ENCODE measurements around the gene SLC25A39. TPM values are rescaled to one million over a fixed set of nuclear protein-coding genes. Genes with fewer than 3 reads are reported as not detected.

SLC25A39 gene
- total RNA-seq, 5 donors from 2014 or later (not counting 1 experiment from before 2014, with no cell fraction given): 78.6 to 108 (median 104) TPM

DNA sequence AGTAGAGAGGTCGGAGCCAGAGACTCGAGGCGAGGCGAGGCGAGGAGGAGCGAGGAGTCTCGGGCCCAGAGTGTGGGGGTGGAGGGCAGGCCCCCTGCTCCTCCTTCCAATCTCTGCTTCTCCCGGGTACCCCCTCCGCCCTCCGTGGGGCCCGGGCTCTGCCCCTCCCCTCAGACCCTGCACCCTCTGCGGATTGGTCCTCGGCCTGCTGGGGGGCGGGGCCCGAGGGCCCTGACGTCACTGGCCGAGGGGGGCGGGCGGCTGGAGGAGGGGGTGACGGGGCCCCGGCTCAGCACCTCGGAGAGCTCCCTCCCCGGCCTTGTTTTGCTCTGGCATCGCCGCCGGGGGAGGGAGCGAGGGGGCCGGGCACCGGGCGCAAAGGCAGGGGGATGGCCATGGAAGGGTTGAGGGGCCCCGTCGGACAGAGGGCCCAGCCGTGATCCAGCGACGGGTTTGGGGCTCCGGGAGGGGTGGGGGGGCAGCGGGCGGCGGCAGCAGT is 16.3 kb downstream of the SLC25A39 start, which contains the start of gene RUNDC3A:
Gene RUNDC3A, plus strand, starts transcription at position 282 of the 499 bp plus-strand sequence. CDS start 232 bp downstream, outside the sequence.
- no peak within 1 kb of the TSS for H3K27ac Mint-ChIP-seq
- peaks cover 10 to 29% of the 10 kb centered on the region in 2 experiments for H3K4me1 ChIP-seq (ENCODE audit: control insufficient read depth in 1 of 2, extremely low read depth in 1 of 2, insufficient read depth in 2 of 2, low read length in 2 of 2)
- no peaks in the 10 kb centered on the region for H3K36me3 Mint-ChIP-seq
- POLR2A ChIA-PET: interaction anchor here in 1 of 2 donors (0.8 kb wide), 1 partner anchor 12 kb away, joined by 3 read pairs; no protein-coding TSS in a partner anchor
- peaks cover 19 to 42% of the 10 kb centered on the region in 2 donors for H3K27me3 Mint-ChIP-seq
- peak within 1 kb of the TSS; percentile 42 to 57 (median 51) for H3K4me3 Mint-ChIP-seq
- H3K27me3 ChIP-seq (replicated peaks in 1 of 2; ENCODE audit: control insufficient read depth in 2 of 2, extremely low read depth in 1 of 2, insufficient read depth in 2 of 2, low read length in 1 of 2): peaks cover 8 to 67% of the 10 kb centered on the region in 2 experiments
- peaks cover 14 to 24% (median 15%) of the 10 kb centered on the region in 3 donors for H3K4me1 Mint-ChIP-seq
- H3K9me3 ChIP-seq: no peaks in the 10 kb centered on the region
- H3K36me3 ChIP-seq (ENCODE audit: control insufficient read depth in 2 of 2, extremely low read depth in 1 of 2, insufficient read depth in 1 of 2, low read length in 1 of 2): no peaks in the 10 kb centered on the region
- peak within 1 kb of the TSS; percentile 40 to 51 for H3K4me3 ChIP-seq (ENCODE audit: control insufficient read depth in 1 of 2, extremely low read depth in 1 of 2, low read length in 1 of 2)
- ATAC-seq (replicated peaks in 1 of 4) (peak; percentile 91 to 93 (median 92)), DNase-seq (peak; percentile 65 to 91 (median 82))
- CTCF ChIA-PET: interaction anchor here (0.5 to 1.2 kb wide), 4 partner anchors 15 to 88 kb away, joined by 3 to 11 read pairs (median 5); no protein-coding TSS in a partner anchor
- no peaks in the 10 kb centered on the region for H3K9me3 Mint-ChIP-seq
- no peak within 1 kb of the TSS for H3K27ac ChIP-seq (ENCODE audit: low read length)
- 5% methylated on average over 20 of the region's 39 CpGs for WGBS (ENCODE audit: insufficient coverage)

DNA sequence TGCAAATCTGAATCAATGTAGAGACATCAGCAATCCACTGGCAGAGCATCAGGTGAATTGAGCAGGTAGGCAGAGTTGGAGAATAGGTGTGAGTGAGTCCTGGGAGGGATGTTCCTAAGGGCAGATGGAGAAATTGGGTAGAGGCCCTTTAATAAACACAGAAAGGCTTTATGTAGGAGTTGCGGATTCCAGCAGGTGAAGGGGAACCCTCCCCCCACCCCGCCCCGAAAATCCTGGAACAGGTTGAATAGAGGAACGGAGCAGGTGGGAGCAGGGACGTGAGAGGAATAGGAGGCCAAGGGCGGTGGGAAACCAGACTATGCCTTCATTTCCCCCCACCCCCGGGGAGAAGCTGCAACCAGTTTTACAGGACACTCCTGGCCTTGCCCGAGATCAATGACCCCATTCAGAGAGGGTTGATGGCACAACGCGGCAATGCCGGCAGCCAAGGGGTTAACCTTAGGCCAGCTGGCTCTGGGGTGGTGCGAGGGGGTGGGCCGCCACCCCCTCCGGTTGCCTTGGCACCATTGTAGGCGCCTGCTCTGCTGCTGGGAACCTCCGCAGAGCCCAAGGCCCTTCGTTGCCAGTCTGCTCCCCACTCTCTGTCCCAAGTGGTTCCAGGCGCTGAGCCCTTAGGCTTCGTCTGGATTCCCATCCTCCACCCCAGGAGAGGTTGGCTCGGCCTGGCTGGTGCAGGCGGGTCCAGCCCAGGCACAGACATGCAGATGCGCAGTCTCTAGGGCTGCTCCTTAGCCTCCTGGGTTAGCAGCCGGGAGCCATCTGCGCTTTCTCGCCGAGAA is 17.0 kb downstream of the SLC25A39 start:
- CTCF ChIA-PET: interaction anchor here in 1 of 2 donors (0.5 to 1.2 kb wide), 3 partner anchors 14 to 87 kb away, joined by 3 to 7 read pairs (median 3); no protein-coding TSS in a partner anchor
- Mint-ChIP-seq H3K4me3 (peak overlapping the region; percentile 17 to 51 (median 42)), H3K9me3 (no peaks in the 10 kb centered on the region), H3K27ac (peak overlapping the region in 1 of 2 donors; percentile 5), H3K36me3 (no peaks in the 10 kb centered on the region), H3K4me1 (peaks cover 14 to 24% (median 15%) of the 10 kb centered on the region in 3 donors), H3K27me3 (peaks cover 19 to 40% of the 10 kb centered on the region in 2 donors)
- peak overlapping the region in 1 of 2 donors; percentile 32 for H3K4me3 ChIP-seq (ENCODE audit: control insufficient read depth in 1 of 2, extremely low read depth in 1 of 2, low read length in 1 of 2)
- H3K9me3 ChIP-seq: no peaks in the 10 kb centered on the region
- WGBS (ENCODE audit: insufficient coverage): 9% methylated on average over 14 of the region's 26 CpGs
- ATAC-seq (replicated peaks in 1 of 4): peak; percentile 11 to 33 (median 23)
- H3K36me3 ChIP-seq (ENCODE audit: control insufficient read depth in 2 of 2, extremely low read depth in 1 of 2, insufficient read depth in 1 of 2, low read length in 1 of 2): no peaks in the 10 kb centered on the region
- H3K27ac ChIP-seq (ENCODE audit: low read length): no peak overlapping the region
- POLR2A ChIA-PET: interaction anchor here in 1 of 2 donors (0.8 kb wide), 1 partner anchor 13 kb away, joined by 3 read pairs; no protein-coding TSS in a partner anchor
- H3K4me1 ChIP-seq (ENCODE audit: control insufficient read depth in 1 of 2, extremely low read depth in 1 of 2, insufficient read depth in 2 of 2, low read length in 2 of 2): peaks cover 10 to 29% of the 10 kb centered on the region in 2 experiments
- H3K27me3 ChIP-seq (replicated peaks in 1 of 2; ENCODE audit: control insufficient read depth in 2 of 2, extremely low read depth in 1 of 2, insufficient read depth in 2 of 2, low read length in 1 of 2): peaks cover 8 to 63% of the 10 kb centered on the region in 2 experiments
- peak in 1 of 35 experiments; percentile 11 for DNase-seq

DNA sequence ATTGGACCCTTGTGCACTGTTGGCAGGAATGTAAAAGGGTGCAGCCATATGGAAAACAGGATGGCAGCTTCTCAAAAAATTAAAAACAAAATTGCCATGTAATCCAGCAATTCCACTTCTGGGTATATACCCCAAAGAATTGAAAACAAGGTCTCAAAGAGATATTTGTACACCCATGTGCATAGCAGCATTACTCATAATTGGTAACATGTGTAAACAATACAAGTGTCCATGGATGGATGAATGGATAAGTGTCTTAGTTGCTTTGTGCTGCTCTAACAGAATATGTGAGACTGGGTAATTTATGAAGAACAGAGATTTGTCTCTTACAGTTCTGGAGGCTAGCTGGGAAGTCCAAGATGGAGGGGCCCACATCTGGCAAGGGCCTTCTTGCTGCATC is 20.0 kb downstream of the SLC25A39 start:
- H3K36me3 ChIP-seq (ENCODE audit: control insufficient read depth in 2 of 2, extremely low read depth in 1 of 2, insufficient read depth in 1 of 2, low read length in 1 of 2): no peaks in the 10 kb centered on the region
- no peaks in the 10 kb centered on the region for H3K9me3 ChIP-seq
- Mint-ChIP-seq H3K27me3 (peaks cover 26 to 45% of the 10 kb centered on the region in 2 donors), H3K4me1 (peaks cover 10 to 18% (median 12%) of the 10 kb centered on the region in 3 donors), H3K9me3 (no peaks in the 10 kb centered on the region), H3K27ac (no peak overlapping the region), H3K4me3 (no peak overlapping the region), H3K36me3 (no peaks in the 10 kb centered on the region)
- peaks cover 10 to 26% of the 10 kb centered on the region in 2 experiments for H3K4me1 ChIP-seq (ENCODE audit: control insufficient read depth in 1 of 2, extremely low read depth in 1 of 2, insufficient read depth in 2 of 2, low read length in 2 of 2)
- ATAC-seq (replicated peaks in 1 of 4) (no peak), DNase-seq (no peak)
- POLR2A ChIA-PET: no interaction called here
- H3K27me3 ChIP-seq (replicated peaks in 1 of 2; ENCODE audit: control insufficient read depth in 2 of 2, extremely low read depth in 1 of 2, insufficient read depth in 2 of 2, low read length in 1 of 2): peaks cover 8 to 65% of the 10 kb centered on the region in 2 experiments
- H3K27ac ChIP-seq (ENCODE audit: low read length): no peak overlapping the region
- CTCF ChIA-PET: interaction anchor here in 1 of 2 donors (0.7 kb wide), 1 partner anchor 189 kb away, joined by 5 read pairs; no protein-coding TSS in a partner anchor
- no peak overlapping the region for H3K4me3 ChIP-seq (ENCODE audit: control insufficient read depth in 1 of 2, extremely low read depth in 1 of 2, low read length in 1 of 2)

DNA sequence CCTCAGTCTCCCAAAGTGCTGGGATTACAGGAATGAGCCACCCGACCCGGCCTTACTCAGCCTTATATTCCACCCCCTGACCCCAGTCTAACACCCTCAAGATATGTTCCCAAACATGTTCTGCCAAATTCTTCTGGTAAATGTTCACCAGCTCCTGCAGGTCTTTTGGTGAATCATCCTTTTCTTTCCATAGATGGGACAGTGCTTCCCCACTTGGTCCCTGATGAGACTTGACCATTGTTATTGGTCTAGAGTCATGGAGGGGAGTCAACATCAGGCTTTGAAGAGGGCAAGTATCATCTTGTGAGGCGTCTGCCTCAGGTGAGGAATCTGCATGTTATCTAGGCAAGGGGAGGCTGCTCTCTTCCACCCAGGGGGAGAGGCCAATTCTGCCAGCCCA is 26.6 kb downstream of the SLC25A39 start:
- no peaks in the 10 kb centered on the region for H3K4me1 ChIP-seq (ENCODE audit: control insufficient read depth in 1 of 2, extremely low read depth in 1 of 2, insufficient read depth in 2 of 2, low read length in 2 of 2)
- H3K27ac ChIP-seq (ENCODE audit: low read length): no peak overlapping the region
- Mint-ChIP-seq H3K4me1 (no peaks in the 10 kb centered on the region), H3K4me3 (no peak overlapping the region), H3K36me3 (no peaks in the 10 kb centered on the region), H3K27me3 (peaks cover 7 to 17% of the 10 kb centered on the region in 2 donors), H3K27ac (no peak overlapping the region), H3K9me3 (no peaks in the 10 kb centered on the region)
- WGBS (ENCODE audit: insufficient coverage): no CpG with 5 or more reads among the region's 3 CpGs
- no peaks in the 10 kb centered on the region for H3K9me3 ChIP-seq
- H3K36me3 ChIP-seq (ENCODE audit: control insufficient read depth in 2 of 2, extremely low read depth in 1 of 2, insufficient read depth in 1 of 2, low read length in 1 of 2): no peaks in the 10 kb centered on the region
- ATAC-seq (replicated peaks in 1 of 4) (no peak), DNase-seq (no peak)
- no peak overlapping the region for H3K4me3 ChIP-seq (ENCODE audit: control insufficient read depth in 1 of 2, extremely low read depth in 1 of 2, low read length in 1 of 2)
- ChIA-PET CTCF (no interaction called here), POLR2A (interaction anchor here in 1 of 2 donors (1.2 kb wide), 1 partner anchor 24 kb away, joined by 3 read pairs; no protein-coding TSS in a partner anchor)
- H3K27me3 ChIP-seq (replicated peaks in 1 of 2; ENCODE audit: control insufficient read depth in 2 of 2, extremely low read depth in 1 of 2, insufficient read depth in 2 of 2, low read length in 1 of 2): peaks cover 0 to 28% of the 10 kb centered on the region in 2 experiments

DNA sequence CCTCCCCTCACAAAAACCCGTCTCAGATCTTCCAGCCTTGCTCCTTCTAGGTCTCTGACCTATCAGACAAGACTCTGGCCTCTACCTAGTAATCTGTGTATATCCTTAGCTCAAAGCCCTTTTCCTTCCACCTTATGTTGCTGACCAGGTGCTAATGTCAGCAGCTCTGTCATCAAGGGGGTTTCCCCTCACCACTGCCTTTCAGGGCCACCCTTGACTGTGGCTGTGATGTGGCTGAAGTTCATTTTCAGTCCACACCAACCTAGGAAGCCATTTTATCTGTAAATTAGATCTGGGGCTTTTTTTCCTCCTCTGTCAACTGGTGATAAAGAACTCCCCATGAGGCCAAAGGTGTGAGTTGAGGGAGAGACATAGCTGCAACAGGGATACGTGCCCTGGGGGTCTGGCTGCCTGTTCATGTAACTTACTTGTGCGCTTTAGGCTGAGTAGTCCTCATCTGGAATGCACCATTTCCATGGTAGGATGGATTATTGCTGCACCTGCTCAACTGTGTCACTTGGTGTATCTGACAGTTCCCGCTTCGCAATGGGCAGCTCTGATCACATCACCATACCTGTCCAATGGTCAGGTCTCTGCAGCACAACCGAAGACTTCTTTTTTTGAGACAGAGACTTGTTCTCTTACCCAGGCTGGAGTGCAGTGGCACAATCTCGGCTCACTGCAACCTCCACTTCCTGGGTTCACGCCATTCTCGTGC is 31.0 kb downstream of the SLC25A39 start:
- Mint-ChIP-seq H3K36me3 (no peaks in the 10 kb centered on the region), H3K27ac (no peak overlapping the region), H3K4me3 (no peak overlapping the region), H3K4me1 (no peaks in the 10 kb centered on the region), H3K27me3 (peaks cover 3 to 4% of the 10 kb centered on the region in 2 donors), H3K9me3 (no peaks in the 10 kb centered on the region)
- POLR2A ChIA-PET: no interaction called here
- ATAC-seq (replicated peaks in 1 of 4) (no peak), DNase-seq (no peak)
- CTCF ChIA-PET: interaction anchor here in 1 of 2 donors (0.6 kb wide), 1 partner anchor 15 kb away, joined by 3 read pairs; the partner anchor contains the start of gene RUNDC3A
- Histone ChIP-seq H3K27me3 (replicated peaks in 1 of 2; ENCODE audit: control insufficient read depth in 2 of 2, extremely low read depth in 1 of 2, insufficient read depth in 2 of 2, low read length in 1 of 2) (peaks cover 0 to 21% of the 10 kb centered on the region in 2 experiments), H3K36me3 (ENCODE audit: control insufficient read depth in 2 of 2, extremely low read depth in 1 of 2, insufficient read depth in 1 of 2, low read length in 1 of 2) (no peaks in the 10 kb centered on the region), H3K27ac (ENCODE audit: low read length) (no peak overlapping the region), H3K9me3 (no peaks in the 10 kb centered on the region), H3K4me1 (ENCODE audit: control insufficient read depth in 1 of 2, extremely low read depth in 1 of 2, insufficient read depth in 2 of 2, low read length in 2 of 2) (no peaks in the 10 kb centered on the region), H3K4me3 (ENCODE audit: control insufficient read depth in 1 of 2, extremely low read depth in 1 of 2, low read length in 1 of 2) (no peak overlapping the region)
- WGBS (ENCODE audit: insufficient coverage): 81% methylated on average over 7 of the region's 9 CpGs

DNA sequence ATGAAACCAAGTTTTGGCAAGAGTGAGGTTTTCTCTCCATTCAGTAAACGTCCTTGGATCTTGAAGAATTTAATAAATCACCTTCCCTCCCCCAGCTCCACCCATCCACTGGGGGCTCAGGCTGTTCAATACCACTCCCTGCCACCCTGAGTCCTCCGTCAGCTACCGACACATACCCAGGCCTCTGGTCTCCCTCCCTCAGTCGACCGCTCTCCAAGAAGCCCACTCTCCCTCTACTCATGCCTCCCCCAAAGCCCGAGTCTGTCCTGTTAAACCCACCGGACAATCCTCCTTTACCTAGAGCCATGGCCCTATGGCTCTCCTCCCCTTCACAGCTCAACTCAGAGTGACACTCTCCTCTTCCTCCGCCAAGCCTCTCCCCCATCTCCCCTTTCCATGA is 37.0 kb downstream of the SLC25A39 start:
- WGBS (ENCODE audit: insufficient coverage): 79% methylated on average over 8 of the region's 8 CpGs

More for the DNA sequence above, 37.0 kb downstream of the SLC25A39 start:
- Histone ChIP-seq H3K4me1 (ENCODE audit: control insufficient read depth in 1 of 2, extremely low read depth in 1 of 2, insufficient read depth in 2 of 2, low read length in 2 of 2) (no peaks in the 10 kb centered on the region), H3K27me3 (replicated peaks in 1 of 2; ENCODE audit: control insufficient read depth in 2 of 2, extremely low read depth in 1 of 2, insufficient read depth in 2 of 2, low read length in 1 of 2) (peaks cover 0 to 16% of the 10 kb centered on the region in 2 experiments), H3K4me3 (ENCODE audit: control insufficient read depth in 1 of 2, extremely low read depth in 1 of 2, low read length in 1 of 2) (no peak overlapping the region), H3K9me3 (no peaks in the 10 kb centered on the region), H3K27ac (ENCODE audit: low read length) (no peak overlapping the region), H3K36me3 (ENCODE audit: control insufficient read depth in 2 of 2, extremely low read depth in 1 of 2, insufficient read depth in 1 of 2, low read length in 1 of 2) (no peaks in the 10 kb centered on the region)
- Mint-ChIP-seq H3K4me3 (no peak overlapping the region), H3K27me3 (peaks cover 1 to 7% of the 10 kb centered on the region in 2 donors), H3K9me3 (no peaks in the 10 kb centered on the region), H3K4me1 (no peaks in the 10 kb centered on the region), H3K36me3 (no peaks in the 10 kb centered on the region), H3K27ac (no peak overlapping the region)
- ATAC-seq (replicated peaks in 1 of 4) (no peak), DNase-seq (no peak)
- CTCF ChIA-PET: no interaction called here
- POLR2A ChIA-PET: no interaction called here

Measured in T-cell (primary cell).